Hepatic stellate cell (primary cell): Measurements from ENCODE around the gene UMODL1.

Experiments used
- DNase-seq: peaks from one replicate; pipeline ENCODE4 v3.0.0; 2011; ENCODE audit warnings: low spot score

UMODL1 gene

GRCh38 chr21:42079008-42079938 is 8.2 kb downstream of the UMODL1 start:
- no peak for DNase-seq

GRCh38 chr21:42079939-42080787 is 9.0 kb downstream of the UMODL1 start:
- DNase-seq, result no peak

GRCh38 chr21:42080788-42081083 is 9.6 kb downstream of the UMODL1 start:
- peak; percentile 36 for DNase-seq

GRCh38 chr21:42081138-42081537 is 10.0 kb downstream of the UMODL1 start:
- no peak for DNase-seq

GRCh38 chr21:42081931-42082381 is 10.8 kb downstream of the UMODL1 start:
- DNase-seq, result no peak

GRCh38 chr21:42082501-42083360 is 11.6 kb downstream of the UMODL1 start:
- DNase-seq, result no peak

- DNase-seq, result no peak
Measured at GRCh38 chr21:42083361-42083690, 12.2 kb downstream of the UMODL1 start.

- DNase-seq, result no peak
Measured at GRCh38 chr21:42084079-42084478, 13.0 kb downstream of the UMODL1 start.

- no peak for DNase-seq
Measured at GRCh38 chr21:42085246-42086077, 14.3 kb downstream of the UMODL1 start.

- DNase-seq, result no peak
Measured at GRCh38 chr21:42086969-42087368, 15.9 kb downstream of the UMODL1 start.

- no peak for DNase-seq
Measured at GRCh38 chr21:42088148-42088547, 17.0 kb downstream of the UMODL1 start.

- DNase-seq, result no peak
Measured at GRCh38 chr21:42088658-42089057, 17.5 kb downstream of the UMODL1 start.

- DNase-seq, result no peak
Measured at GRCh38 chr21:42089093-42089631, 18.0 kb downstream of the UMODL1 start.

GRCh38 chr21:42089665-42090310 is 18.7 kb downstream of the UMODL1 start:
- DNase-seq, result no peak

GRCh38 chr21:42091899-42092508 is 20.9 kb downstream of the UMODL1 start:
- DNase-seq, result no peak

GRCh38 chr21:42092771-42093170 is 21.7 kb downstream of the UMODL1 start:
- DNase-seq, result no peak

GRCh38 chr21:42093186-42093585 is 22.1 kb downstream of the UMODL1 start:
- no peak for DNase-seq

- DNase-seq, result peak; percentile 94
Measured at GRCh38 chr21:42093991-42094421, 22.9 kb downstream of the UMODL1 start.

- DNase-seq, result no peak
Measured at GRCh38 chr21:42094811-42095210, 23.7 kb downstream of the UMODL1 start.

GRCh38 chr21:42095581-42095980 is 24.5 kb downstream of the UMODL1 start:
- DNase-seq, result no peak
